GM12801 (cell line): ENCODE measurements around the gene UBE3D.

Experiments
- TF ChIP-seq, protein P1 (sequence below): IDR thresholded peaks from one replicate; pipeline ENCODE4 v1.5.1; 2011; ENCODE audit warnings: control low read depth; ENCODE audit not compliant: insufficient read length; ENCODE audit errors: extremely low read depth

UBE3D gene

DNA sequence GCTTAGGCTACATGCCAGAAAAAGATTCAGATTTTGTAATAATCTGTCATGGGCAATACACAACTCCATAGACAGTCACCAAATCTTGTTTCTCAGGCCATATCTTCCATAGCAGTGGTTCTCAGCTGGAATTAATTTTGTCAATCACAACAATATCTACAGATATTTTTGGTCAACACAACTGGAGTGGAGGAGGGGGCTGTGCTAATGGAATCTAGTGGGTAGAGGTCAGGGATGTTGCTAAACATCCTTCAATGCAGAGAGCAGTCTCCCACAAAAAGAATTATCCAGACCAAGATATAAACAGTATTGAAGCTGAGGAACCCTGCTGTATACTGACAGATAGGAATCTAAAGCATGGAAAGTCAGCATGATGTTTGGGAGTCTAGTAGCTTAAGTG is 174.6 kb downstream of the UBE3D start:
- TF ChIP-seq, protein P1, sequence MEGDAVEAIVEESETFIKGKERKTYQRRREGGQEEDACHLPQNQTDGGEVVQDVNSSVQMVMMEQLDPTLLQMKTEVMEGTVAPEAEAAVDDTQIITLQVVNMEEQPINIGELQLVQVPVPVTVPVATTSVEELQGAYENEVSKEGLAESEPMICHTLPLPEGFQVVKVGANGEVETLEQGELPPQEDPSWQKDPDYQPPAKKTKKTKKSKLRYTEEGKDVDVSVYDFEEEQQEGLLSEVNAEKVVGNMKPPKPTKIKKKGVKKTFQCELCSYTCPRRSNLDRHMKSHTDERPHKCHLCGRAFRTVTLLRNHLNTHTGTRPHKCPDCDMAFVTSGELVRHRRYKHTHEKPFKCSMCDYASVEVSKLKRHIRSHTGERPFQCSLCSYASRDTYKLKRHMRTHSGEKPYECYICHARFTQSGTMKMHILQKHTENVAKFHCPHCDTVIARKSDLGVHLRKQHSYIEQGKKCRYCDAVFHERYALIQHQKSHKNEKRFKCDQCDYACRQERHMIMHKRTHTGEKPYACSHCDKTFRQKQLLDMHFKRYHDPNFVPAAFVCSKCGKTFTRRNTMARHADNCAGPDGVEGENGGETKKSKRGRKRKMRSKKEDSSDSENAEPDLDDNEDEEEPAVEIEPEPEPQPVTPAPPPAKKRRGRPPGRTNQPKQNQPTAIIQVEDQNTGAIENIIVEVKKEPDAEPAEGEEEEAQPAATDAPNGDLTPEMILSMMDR = no peak

DNA sequence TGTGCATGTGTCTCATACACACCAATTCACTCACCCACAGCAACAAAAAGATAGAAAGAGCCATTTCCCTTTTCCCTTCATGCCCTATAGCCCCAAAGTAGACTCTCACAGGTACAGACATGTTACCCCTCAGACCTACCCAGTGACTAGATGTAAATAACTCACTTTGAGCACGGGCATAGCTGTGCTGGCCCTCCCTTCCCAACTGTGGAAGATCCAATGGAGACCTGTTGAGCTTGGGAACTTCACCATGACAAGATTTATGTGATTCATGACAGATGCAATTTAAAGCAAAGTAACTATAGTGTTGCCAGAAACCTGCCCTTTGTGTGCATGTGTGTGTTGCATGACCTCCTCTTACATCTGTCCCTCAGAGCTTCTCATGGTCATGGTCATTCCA is 175.4 kb downstream of the UBE3D start:
- TF ChIP-seq, protein P1 = no peak

DNA sequence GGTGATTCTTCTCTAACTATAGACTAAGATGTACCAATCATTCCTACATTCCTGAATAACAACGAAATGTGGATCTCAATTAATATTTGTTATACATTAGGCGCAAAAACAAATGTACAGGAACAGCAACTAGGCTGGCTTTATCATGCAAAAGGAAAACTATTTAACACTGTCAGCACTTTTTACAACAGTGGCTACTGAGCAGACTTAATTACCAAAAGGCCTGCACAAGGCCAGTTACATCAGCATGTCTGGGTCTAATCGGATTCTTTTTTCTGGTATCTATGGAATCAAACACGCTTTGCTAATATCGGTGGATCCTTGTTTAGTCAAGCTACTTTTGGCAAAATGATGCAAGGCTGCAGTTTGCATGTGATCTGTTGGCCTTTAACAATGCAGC is 176.5 kb downstream of the UBE3D start:
- TF ChIP-seq, protein P1 = no peak

DNA sequence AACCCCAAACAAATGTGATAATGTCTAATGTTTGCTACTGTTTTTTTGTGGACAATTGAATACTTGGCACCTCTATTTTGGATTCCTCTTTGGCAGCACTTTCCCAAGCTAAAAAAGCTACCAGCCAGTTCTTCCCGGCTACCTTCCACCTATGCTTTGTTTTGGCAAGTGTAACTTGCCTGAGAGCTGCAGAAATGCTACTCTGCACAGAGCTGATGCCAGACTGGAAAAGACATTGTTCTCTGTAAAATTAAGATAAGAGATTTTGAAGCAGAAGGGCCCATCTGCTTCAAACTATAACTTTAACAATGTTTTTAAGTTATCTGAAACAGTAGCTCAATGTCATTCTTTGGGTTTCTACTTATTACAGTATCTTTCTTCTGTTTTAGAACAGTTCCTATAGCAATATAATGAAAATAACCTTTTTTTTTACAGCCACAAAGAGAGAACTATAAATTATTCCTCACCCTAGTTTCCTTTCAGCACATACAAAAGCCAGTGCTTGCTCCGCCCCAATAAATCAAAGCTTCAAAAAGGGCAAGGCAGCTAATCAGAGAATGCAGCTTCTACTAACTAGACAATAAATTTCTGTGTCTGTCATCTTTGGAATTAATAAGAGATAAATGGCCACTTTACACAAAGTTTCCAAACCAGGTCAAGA is 183.1 kb downstream of the UBE3D start:
- TF ChIP-seq, protein P1 = no peak

DNA sequence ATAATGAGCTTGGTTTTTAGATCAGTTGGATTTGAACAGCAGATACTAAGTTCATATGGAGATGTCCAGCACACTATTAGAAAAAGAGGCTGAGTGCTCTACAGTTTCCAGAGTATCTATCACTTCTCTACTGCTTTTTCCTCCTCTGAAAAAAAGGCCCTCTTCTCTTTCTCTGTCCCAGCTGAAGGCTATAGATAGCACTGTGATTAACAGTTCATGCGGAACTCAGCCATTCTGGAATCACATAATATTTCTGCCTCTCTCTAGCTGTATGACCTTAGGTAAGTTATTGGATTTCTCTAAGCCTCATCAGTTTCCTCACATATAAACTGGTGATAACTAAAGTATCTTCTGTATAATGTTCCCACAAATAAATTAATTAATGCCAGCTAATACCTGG is 184.1 kb downstream of the UBE3D start:
- TF ChIP-seq, protein P1 = no peak

DNA sequence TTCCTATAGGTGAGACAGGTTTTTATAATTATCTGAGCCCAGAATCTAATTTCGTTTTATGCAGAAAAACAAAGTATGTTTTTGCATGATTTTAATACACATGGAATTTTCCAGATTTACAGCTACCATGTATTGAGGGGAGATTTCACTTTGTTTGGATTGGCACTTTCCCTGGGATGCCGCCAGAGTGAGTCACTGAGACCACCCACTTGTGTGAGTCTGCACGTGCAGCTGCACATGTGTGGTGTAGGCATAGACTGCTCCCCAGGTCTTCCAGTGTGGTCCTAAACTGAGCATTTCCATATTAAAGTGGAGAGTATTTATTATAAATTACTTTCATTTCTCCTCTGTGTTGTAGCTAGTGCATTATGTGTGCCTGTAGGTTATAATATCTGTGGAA is 186.8 kb downstream of the UBE3D start:
- TF ChIP-seq, protein P1 = no peak

DNA sequence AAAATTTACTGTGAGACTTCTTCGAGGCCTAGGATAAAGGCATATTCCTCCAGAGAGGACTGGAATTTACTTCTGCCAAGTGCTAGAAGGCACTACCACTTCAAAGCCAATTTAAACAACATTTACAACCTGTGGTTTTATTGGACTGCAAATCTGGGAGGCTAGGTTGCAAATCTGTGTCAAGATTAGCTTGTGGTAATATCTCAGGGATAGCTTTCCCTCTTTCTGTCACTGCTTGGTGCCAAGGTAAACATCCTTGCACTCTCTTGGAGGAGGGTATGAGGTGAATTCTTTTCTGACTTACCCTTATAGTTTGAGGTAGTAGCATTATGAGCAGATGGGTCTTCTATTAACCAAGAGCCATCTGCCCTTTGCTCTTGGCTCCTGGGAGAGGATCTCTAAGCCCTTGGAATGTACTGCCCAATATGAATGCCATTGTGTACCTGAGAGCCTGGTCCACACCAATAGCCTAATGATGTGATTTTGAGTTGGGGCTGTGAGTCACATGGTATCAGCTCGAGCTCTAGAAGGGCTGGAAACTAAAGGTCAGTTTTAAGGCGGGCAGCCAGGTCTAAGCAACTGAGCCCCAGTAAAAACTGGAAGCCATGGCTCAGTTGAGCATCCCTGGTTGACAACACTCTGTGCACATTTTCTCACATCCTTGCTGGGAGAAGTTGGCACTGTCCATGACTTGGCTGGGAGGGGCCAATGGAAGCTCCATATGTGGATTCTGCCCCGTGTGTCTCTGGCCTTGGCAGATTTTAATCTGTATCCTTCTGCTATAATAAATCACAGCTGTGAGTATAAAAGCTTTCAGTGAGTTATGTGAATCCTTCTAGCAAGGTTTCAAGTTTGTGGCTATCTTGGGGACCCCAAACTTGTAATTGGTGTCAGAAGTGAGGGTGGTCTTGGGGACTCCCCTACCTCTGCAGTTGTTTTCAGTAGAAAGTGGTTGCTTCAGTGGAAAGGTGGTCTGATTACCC is 188.1 kb downstream of the UBE3D start:
- TF ChIP-seq, protein P1 = no peak
